Measurements from ENCODE around the gene LRP5. TPM values are rescaled to one million over a fixed set of nuclear protein-coding genes. Genes with fewer than 3 reads are reported as not detected.

The LRP5 gene
- total and polyA plus RNA-seq, 9 donors = 3.1 to 63.8 (median 47.2) TPM

Small RNAs within 50 kb of the gene (small RNA-seq; reads per million reads assigned to genes)
- not detected for gene NDUFA3P2

Other genes with a start within 250 kb of the LRP5 start
- 10 to 100 TPM; 20.7 to 45.3 (median 31.4) TPM for gene CHKA, start 191.2 kb upstream of the LRP5 start, total RNA-seq
- 10 to 100 TPM; 15.6 to 26.3 TPM for gene CHKA, start 191.2 kb upstream of the LRP5 start, polyA plus RNA-seq
- 10 to 100 TPM; 25.5 to 59.1 (median 50.6) TPM for gene KMT5B, start 99.3 kb upstream of the LRP5 start, total RNA-seq
- 10 to 100 TPM; 25.5 to 36.8 TPM for gene KMT5B, start 99.3 kb upstream of the LRP5 start, polyA plus RNA-seq
- gene C11orf24, start 40.6 kb upstream of the LRP5 start, total RNA-seq = 10 to 100 TPM; 17.3 to 47.3 (median 34.1) TPM
- 10 to 100 TPM; 14.7 to 16.1 TPM for gene C11orf24, start 40.6 kb upstream of the LRP5 start, polyA plus RNA-seq
- 100 to 1,000 TPM in 6 of 7 donors, 10 to 100 TPM in 1; 98.4 to 122 (median 114) TPM for gene PPP6R3, start 148.2 kb downstream of the LRP5 start, total RNA-seq
- 10 to 100 TPM; 36.4 to 47.7 TPM for gene PPP6R3, start 148.2 kb downstream of the LRP5 start, polyA plus RNA-seq

Data from ovary (tissue), 9 donors.